Tibial nerve (tissue), 4 donors: Measurements from ENCODE around the gene MTCH1. TPM values are rescaled to one million over a fixed set of nuclear protein-coding genes. Genes with fewer than 3 reads are reported as not detected.

ENCODE experiments used
- DNase-seq, 2 donors: peaks; one replicate each; pipeline ENCODE4 v3.0.0-alpha.2; 2019; ENCODE audit warnings: low spot score in 2 of 2
- H3K27ac ChIP-seq, 4 donors: fragments of 200-600 bp; sonication (generic) in 3 of 4; one replicate each; pipeline ENCODE4 v1.5.1; 2017 to 2019; ENCODE audit warnings: mild to moderate bottlenecking in 1 of 4
- H3K27me3 ChIP-seq, 2 donors: fragments of 200-600 bp; sonication (generic) in 1 of 2; one replicate each; pipeline versions ENCODE4 v1.5.1 to v1.6.0; 2017 to 2019
- H3K36me3 ChIP-seq, 3 donors: fragments of 200-600 bp; sonication (generic); one replicate each; pipeline ENCODE4 v1.5.1; 2018 to 2019
- H3K4me1 ChIP-seq, 4 donors: fragments of 200-600 bp; sonication (generic) in 3 of 4; one replicate each; pipeline ENCODE4 v1.5.1; 2017 to 2019
- H3K4me3 ChIP-seq, 4 donors: fragments of 200-600 bp; sonication (generic) in 3 of 4; one replicate each; pipeline ENCODE4 v1.5.1; 2017 to 2019; ENCODE audit warnings: mild to moderate bottlenecking in 1 of 4, moderate library complexity in 1 of 4
- H3K9me3 ChIP-seq, 4 donors: fragments of 200-600 bp; sonication (generic) in 3 of 4; one replicate each; pipeline ENCODE4 v1.5.1; 2017 to 2019
- EP300 ChIP-seq, 2 donors: sonication (generic); formaldehyde crosslinking; IDR thresholded peaks; one replicate each; pipeline ENCODE4 v1.6.1; 2017; ENCODE audit warnings: antibody characterized with exemption in 2 of 2, mild to moderate bottlenecking in 1 of 2
- POLR2A ChIP-seq, 2 donors: fragments of 450-650 bp; IDR thresholded peaks; one replicate each; pipeline ENCODE4 v1.6.1; 2017; ENCODE audit warnings: antibody characterized with exemption in 2 of 2, mild to moderate bottlenecking in 2 of 2, moderate library complexity in 2 of 2
- WGBS, 2 donors: methylation state at CpG; one replicate each; pipeline ENCODE4 v1.1.5; 2018; 5-methylcytosine and 5-hydroxymethylcytosine counted together
- total RNA-seq, 4 donors: library from RNA; depleted of rRNA; stranded (reverse); fragments of >200 nt; gene quantifications; one replicate each; pipeline ENCODE4 v1.1.0, GENCODE V29; 2016
- TF ChIP-seq, protein P1 (sequence below), 5 experiments: fragments of 200-600 bp in 3 of 5; fragments of 450-650 bp in 2 of 5; sonication (generic) in 3 of 5; IDR thresholded peaks; one replicate each; pipeline ENCODE4 v1.5.1; 2016 to 2019; ENCODE audit warnings: antibody characterized with exemption in 5 of 5, mild to moderate bottlenecking in 3 of 5, moderate library complexity in 2 of 5

Gene MTCH1
- total RNA-seq, 4 donors from 2014 or later: 277 to 347 (median 301) TPM

DNA sequence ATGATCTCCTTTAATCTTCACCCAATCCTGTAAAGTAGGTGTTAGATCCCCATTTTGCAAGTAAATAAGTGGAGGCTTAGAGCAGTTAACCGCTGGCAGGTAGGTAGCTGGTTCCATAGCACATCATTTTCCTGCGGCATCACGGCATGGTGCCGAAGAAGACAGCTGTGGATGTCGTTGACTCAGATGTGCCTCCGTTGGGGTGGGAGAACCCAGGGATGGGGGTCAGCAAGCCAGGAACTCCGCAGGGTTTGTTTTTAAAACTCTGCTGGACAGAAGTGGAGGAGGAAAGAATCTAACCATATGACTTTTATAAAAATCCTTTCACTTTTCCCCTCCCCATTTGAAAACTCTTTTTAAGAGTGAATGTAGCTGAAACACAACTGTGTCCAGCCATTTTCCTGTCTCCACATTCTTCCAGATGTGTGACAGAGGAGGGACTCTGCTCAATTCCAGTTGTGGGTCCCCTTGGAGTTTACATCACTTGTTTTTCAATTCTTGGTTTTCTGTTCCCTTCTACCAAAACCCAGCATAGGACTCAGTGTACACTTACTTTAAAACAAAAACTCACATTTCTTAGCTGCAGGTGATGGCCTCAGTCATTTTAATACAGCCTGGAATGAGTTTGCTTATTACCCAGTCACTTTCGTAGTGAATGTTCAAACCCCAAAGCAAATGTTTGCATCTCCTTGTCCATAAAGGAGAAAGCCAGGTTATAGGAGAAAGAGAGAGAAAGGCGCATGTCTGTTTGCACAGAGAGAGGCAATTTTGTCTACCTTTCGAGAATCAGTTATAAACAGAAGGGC is 59.1 kb downstream of the MTCH1 start:
- Histone ChIP-seq H3K27me3 (no peaks in the 10 kb centered on the region), H3K4me1 (peaks cover 0 to 41% (median 2%) of the 10 kb centered on the region in 4 donors), H3K4me3 (no peak overlapping the region), H3K27ac (no peak overlapping the region), H3K9me3 (no peaks in the 10 kb centered on the region), H3K36me3 (peaks cover 0 to 45% (median 0%) of the 10 kb centered on the region in 3 donors)
- no peak for DNase-seq
- TF ChIP-seq, protein P1, sequence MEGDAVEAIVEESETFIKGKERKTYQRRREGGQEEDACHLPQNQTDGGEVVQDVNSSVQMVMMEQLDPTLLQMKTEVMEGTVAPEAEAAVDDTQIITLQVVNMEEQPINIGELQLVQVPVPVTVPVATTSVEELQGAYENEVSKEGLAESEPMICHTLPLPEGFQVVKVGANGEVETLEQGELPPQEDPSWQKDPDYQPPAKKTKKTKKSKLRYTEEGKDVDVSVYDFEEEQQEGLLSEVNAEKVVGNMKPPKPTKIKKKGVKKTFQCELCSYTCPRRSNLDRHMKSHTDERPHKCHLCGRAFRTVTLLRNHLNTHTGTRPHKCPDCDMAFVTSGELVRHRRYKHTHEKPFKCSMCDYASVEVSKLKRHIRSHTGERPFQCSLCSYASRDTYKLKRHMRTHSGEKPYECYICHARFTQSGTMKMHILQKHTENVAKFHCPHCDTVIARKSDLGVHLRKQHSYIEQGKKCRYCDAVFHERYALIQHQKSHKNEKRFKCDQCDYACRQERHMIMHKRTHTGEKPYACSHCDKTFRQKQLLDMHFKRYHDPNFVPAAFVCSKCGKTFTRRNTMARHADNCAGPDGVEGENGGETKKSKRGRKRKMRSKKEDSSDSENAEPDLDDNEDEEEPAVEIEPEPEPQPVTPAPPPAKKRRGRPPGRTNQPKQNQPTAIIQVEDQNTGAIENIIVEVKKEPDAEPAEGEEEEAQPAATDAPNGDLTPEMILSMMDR (IDR thresholded peaks at IDR 0.05): no peak
- 77% methylated on average over 10 of the region's 10 CpGs for WGBS, 2 donors

GRCh38 chr6:36925809-36926208 is 60.2 kb downstream of the MTCH1 start:
- WGBS, 2 donors: 93 to 95% methylated on average over 4 of the region's 4 CpGs
- DNase-seq: no peak
- Histone ChIP-seq H3K4me1 (peaks cover 0 to 41% (median 2%) of the 10 kb centered on the region in 4 donors), H3K27me3 (no peaks in the 10 kb centered on the region), H3K9me3 (no peaks in the 10 kb centered on the region), H3K4me3 (no peak overlapping the region), H3K27ac (peak overlapping the region in 2 of 4 donors; percentile 29 to 32), H3K36me3 (peaks cover 0 to 56% (median 0%) of the 10 kb centered on the region in 3 donors)
- TF ChIP-seq, protein P1 (IDR thresholded peaks at IDR 0.05): no peak
- TF ChIP-seq EP300 (IDR thresholded peaks at IDR 0.05) (no peak), POLR2A (IDR thresholded peaks at IDR 0.05) (no peak)

- no peak overlapping the region for H3K4me3 ChIP-seq
- peaks cover 0 to 40% (median 2%) of the 10 kb centered on the region in 4 donors for H3K4me1 ChIP-seq
- H3K27me3 ChIP-seq: no peaks in the 10 kb centered on the region
- H3K36me3 ChIP-seq: peaks cover 0 to 64% (median 0%) of the 10 kb centered on the region in 3 donors
- 48 to 50% methylated on average over 5 of the region's 5 CpGs for WGBS, 2 donors
- no peaks in the 10 kb centered on the region for H3K9me3 ChIP-seq
- no peak for DNase-seq
- TF ChIP-seq POLR2A (IDR thresholded peaks at IDR 0.05) (no peak), EP300 (IDR thresholded peaks at IDR 0.05) (no peak)
- TF ChIP-seq, protein P1 (IDR thresholded peaks at IDR 0.05): no peak
- H3K27ac ChIP-seq: no peak overlapping the region
Measured at GRCh38 chr6:36924778-36925374, 61.1 kb downstream of the MTCH1 start.

- TF ChIP-seq, protein P1 (IDR thresholded peaks at IDR 0.05): no peak
- TF ChIP-seq POLR2A (IDR thresholded peaks at IDR 0.05) (no peak), EP300 (IDR thresholded peaks at IDR 0.05) (no peak)
- Histone ChIP-seq H3K4me3 (no peak overlapping the region), H3K36me3 (peaks cover 0 to 71% (median 0%) of the 10 kb centered on the region in 3 donors), H3K9me3 (no peaks in the 10 kb centered on the region), H3K27ac (peak overlapping the region in 1 of 4 donors; percentile 3), H3K4me1 (peaks cover 0 to 37% (median 2%) of the 10 kb centered on the region in 4 donors), H3K27me3 (no peaks in the 10 kb centered on the region)
- DNase-seq: no peak
- WGBS, 2 donors: 72 to 78% methylated on average over 4 of the region's 4 CpGs
Measured at GRCh38 chr6:36924131-36924530, 61.9 kb downstream of the MTCH1 start.

DNA sequence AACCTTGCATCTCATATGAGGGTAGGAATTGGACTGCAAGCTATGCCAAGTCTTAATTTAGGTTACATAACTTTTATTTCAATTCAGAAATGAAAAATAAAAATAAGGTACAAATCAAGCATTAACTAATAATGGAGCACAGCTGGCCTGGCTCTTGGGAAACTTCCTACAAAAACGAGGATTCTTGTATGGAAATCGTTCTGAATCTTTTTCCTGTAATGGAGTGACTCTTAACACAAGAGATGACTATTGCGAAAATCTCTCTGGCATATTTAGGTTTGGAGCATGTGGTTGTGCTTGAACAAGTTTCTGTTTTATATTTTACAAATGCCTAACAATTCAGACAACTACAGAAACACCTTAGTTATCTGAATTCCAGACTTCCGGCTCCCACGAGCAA is 65.5 kb downstream of the MTCH1 start:
- no peaks in the 10 kb centered on the region for H3K27me3 ChIP-seq
- 67 to 70% methylated on average over 5 of the region's 5 CpGs for WGBS, 2 donors
- H3K4me1 ChIP-seq: peaks cover 0 to 52% (median 3%) of the 10 kb centered on the region in 4 donors
- H3K4me3 ChIP-seq: no peak overlapping the region
- no peaks in the 10 kb centered on the region for H3K9me3 ChIP-seq
- peak in 1 of 2 donors; percentile 45 for TF ChIP-seq EP300 (IDR thresholded peaks at IDR 0.05)
- TF ChIP-seq, protein P1 (IDR thresholded peaks at IDR 0.05): no peak
- no peak for TF ChIP-seq POLR2A (IDR thresholded peaks at IDR 0.05)
- H3K36me3 ChIP-seq: peaks cover 0 to 90% (median 0%) of the 10 kb centered on the region in 3 donors
- no peak for DNase-seq
- H3K27ac ChIP-seq: peak overlapping the region in 2 of 4 donors; percentile 36 to 51
